ENCODE data around the gene CAPN5. TPM values are rescaled to one million over a fixed set of nuclear protein-coding genes. Genes with fewer than 3 reads are reported as not detected.

The CAPN5 gene
- total and polyA plus RNA-seq, 4 donors: 10.7 to 43.1 (median 28.2) TPM

- H3K4me1 ChIP-seq (ENCODE audit: control insufficient read depth, insufficient read depth, low read length): no peaks in the 10 kb centered on the region
- H3K36me3 ChIP-seq (ENCODE audit: control insufficient read depth, insufficient read depth, low read length): no peaks in the 10 kb centered on the region
- no peak for DNase-seq (ENCODE audit: low read depth in 4 of 6, low spot score in 6 of 6)
- H3K27ac ChIP-seq (ENCODE audit: low read depth, low read length): no peak overlapping the region
- H3K4me3 ChIP-seq (ENCODE audit: low read depth, low read length): no peak overlapping the region
- 77% methylated on average over 12 of the region's 12 CpGs for WGBS (ENCODE audit: insufficient coverage)
- H3K9me3 ChIP-seq (ENCODE audit: control insufficient read depth, insufficient read depth, low read length): no peaks in the 10 kb centered on the region
- peaks cover 3% of the 10 kb centered on the region for H3K27me3 ChIP-seq (ENCODE audit: control insufficient read depth, insufficient read depth, low read length)
These were observed 35.8 kb upstream of the CAPN5 start for GRCh38 chr11:77030834-77031414.

DNA sequence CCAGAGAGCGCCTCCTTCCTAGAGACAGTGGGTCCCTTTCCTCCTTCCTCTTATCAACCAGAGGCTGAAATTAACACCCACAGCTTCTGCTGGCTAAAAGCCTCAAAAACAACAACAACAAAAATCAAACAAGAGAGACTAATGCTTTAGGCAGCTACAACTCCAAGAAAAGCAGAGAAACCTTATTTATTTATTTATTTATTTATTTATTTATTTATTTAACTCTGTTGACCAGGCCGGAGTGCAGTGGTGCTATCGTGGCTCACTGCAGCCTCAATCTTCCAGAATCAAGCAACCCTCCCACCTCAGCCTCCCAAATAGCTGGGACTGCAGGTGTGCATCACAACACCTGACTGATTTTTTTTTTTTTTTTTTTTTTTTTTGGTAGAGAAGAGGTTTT is 35.2 kb upstream of the CAPN5 start:
- WGBS (ENCODE audit: insufficient coverage): no CpG with 5 or more reads among the region's 3 CpGs
- H3K4me3 ChIP-seq (ENCODE audit: low read depth, low read length): no peak overlapping the region
- H3K27me3 ChIP-seq (ENCODE audit: control insufficient read depth, insufficient read depth, low read length): peaks cover 3% of the 10 kb centered on the region

GRCh38 chr11:77035039-77035438 is 31.7 kb upstream of the CAPN5 start:
- H3K27me3 ChIP-seq (ENCODE audit: control insufficient read depth, insufficient read depth, low read length): peaks cover 11% of the 10 kb centered on the region
- no peak overlapping the region for H3K4me3 ChIP-seq (ENCODE audit: low read depth, low read length)
- peaks cover 5% of the 10 kb centered on the region for H3K4me1 ChIP-seq (ENCODE audit: control insufficient read depth, insufficient read depth, low read length)
- H3K36me3 ChIP-seq (ENCODE audit: control insufficient read depth, insufficient read depth, low read length): no peaks in the 10 kb centered on the region
- 86% methylated on average over 2 of the region's 2 CpGs for WGBS (ENCODE audit: insufficient coverage)
- no peaks in the 10 kb centered on the region for H3K9me3 ChIP-seq (ENCODE audit: control insufficient read depth, insufficient read depth, low read length)
- H3K27ac ChIP-seq (ENCODE audit: low read depth, low read length): no peak overlapping the region
- DNase-seq (ENCODE audit: low read depth in 4 of 6, low spot score in 6 of 6): no peak

More for the DNA sequence above, 35.2 kb upstream of the CAPN5 start:
- DNase-seq (ENCODE audit: low read depth in 4 of 6, low spot score in 6 of 6): no peak
- Histone ChIP-seq H3K4me1 (ENCODE audit: control insufficient read depth, insufficient read depth, low read length) (no peaks in the 10 kb centered on the region), H3K9me3 (ENCODE audit: control insufficient read depth, insufficient read depth, low read length) (no peaks in the 10 kb centered on the region), H3K36me3 (ENCODE audit: control insufficient read depth, insufficient read depth, low read length) (no peaks in the 10 kb centered on the region), H3K27ac (ENCODE audit: low read depth, low read length) (no peak overlapping the region)

DNA sequence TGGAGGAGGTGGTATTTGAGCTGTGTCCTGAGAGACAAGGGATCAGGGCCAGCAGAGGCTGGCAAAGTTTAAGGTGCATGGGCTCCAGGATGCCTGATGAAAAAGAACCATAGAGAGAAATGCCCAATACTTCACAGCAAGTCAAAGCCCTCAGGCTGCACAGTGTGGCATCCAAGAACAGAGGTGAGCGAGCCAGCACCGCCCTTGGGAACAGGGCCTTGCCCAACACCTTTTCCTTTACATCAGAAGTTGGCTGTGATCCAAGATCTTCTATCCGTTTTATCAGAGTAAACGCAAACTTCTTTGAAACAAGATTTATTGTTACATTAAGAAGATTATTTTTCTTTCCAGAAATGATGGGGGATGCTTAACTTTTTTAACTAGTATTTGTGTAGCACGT is 31.2 kb upstream of the CAPN5 start:
- Histone ChIP-seq H3K4me1 (ENCODE audit: control insufficient read depth, insufficient read depth, low read length) (peaks cover 6% of the 10 kb centered on the region), H3K9me3 (ENCODE audit: control insufficient read depth, insufficient read depth, low read length) (no peaks in the 10 kb centered on the region), H3K27ac (ENCODE audit: low read depth, low read length) (no peak overlapping the region), H3K4me3 (ENCODE audit: low read depth, low read length) (no peak overlapping the region), H3K36me3 (ENCODE audit: control insufficient read depth, insufficient read depth, low read length) (no peaks in the 10 kb centered on the region), H3K27me3 (ENCODE audit: control insufficient read depth, insufficient read depth, low read length) (peaks cover 15% of the 10 kb centered on the region)
- DNase-seq (ENCODE audit: low read depth in 4 of 6, low spot score in 6 of 6): no peak
- WGBS (ENCODE audit: insufficient coverage): 92% methylated on average over 2 of the region's 5 CpGs

GRCh38 chr11:77036398-77036797 is 30.4 kb upstream of the CAPN5 start:
- H3K27ac ChIP-seq (ENCODE audit: low read depth, low read length): no peak overlapping the region
- DNase-seq (ENCODE audit: low read depth in 4 of 6, low spot score in 6 of 6): no peak
- peaks cover 19% of the 10 kb centered on the region for H3K27me3 ChIP-seq (ENCODE audit: control insufficient read depth, insufficient read depth, low read length)
- no peaks in the 10 kb centered on the region for H3K9me3 ChIP-seq (ENCODE audit: control insufficient read depth, insufficient read depth, low read length)
- H3K4me3 ChIP-seq (ENCODE audit: low read depth, low read length): no peak overlapping the region
- H3K4me1 ChIP-seq (ENCODE audit: control insufficient read depth, insufficient read depth, low read length): peaks cover 6% of the 10 kb centered on the region
- WGBS (ENCODE audit: insufficient coverage): 70% methylated on average over 2 of the region's 5 CpGs
- no peaks in the 10 kb centered on the region for H3K36me3 ChIP-seq (ENCODE audit: control insufficient read depth, insufficient read depth, low read length)

DNA sequence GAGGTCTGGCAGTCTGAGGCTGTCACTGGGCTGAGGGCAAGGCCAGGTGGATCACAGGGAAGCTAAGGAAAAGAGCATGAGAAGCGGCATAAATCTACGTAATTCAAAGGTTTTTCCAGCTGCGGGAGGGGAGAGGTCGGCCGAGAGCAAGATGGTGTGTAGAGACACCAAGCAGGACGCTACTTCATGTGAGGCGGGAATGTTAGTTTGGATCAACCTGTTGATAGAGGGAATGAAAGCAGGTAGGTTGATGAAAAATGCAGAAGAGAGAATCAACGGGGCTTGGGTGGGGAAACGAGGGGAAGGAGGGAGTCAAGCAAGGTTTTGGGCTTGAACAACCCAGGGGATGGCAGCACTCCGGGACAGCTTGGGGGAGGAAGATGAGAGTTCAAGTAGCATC is 29.7 kb upstream of the CAPN5 start:
- no peaks in the 10 kb centered on the region for H3K9me3 ChIP-seq (ENCODE audit: control insufficient read depth, insufficient read depth, low read length)
- H3K4me1 ChIP-seq (ENCODE audit: control insufficient read depth, insufficient read depth, low read length): peaks cover 6% of the 10 kb centered on the region
- H3K27me3 ChIP-seq (ENCODE audit: control insufficient read depth, insufficient read depth, low read length): peaks cover 19% of the 10 kb centered on the region
- H3K27ac ChIP-seq (ENCODE audit: low read depth, low read length): no peak overlapping the region
- H3K36me3 ChIP-seq (ENCODE audit: control insufficient read depth, insufficient read depth, low read length): no peaks in the 10 kb centered on the region
- H3K4me3 ChIP-seq (ENCODE audit: low read depth, low read length): no peak overlapping the region
- WGBS (ENCODE audit: insufficient coverage): 79% methylated on average over 10 of the region's 10 CpGs
- no peak for DNase-seq (ENCODE audit: low read depth in 4 of 6, low spot score in 6 of 6)

DNA sequence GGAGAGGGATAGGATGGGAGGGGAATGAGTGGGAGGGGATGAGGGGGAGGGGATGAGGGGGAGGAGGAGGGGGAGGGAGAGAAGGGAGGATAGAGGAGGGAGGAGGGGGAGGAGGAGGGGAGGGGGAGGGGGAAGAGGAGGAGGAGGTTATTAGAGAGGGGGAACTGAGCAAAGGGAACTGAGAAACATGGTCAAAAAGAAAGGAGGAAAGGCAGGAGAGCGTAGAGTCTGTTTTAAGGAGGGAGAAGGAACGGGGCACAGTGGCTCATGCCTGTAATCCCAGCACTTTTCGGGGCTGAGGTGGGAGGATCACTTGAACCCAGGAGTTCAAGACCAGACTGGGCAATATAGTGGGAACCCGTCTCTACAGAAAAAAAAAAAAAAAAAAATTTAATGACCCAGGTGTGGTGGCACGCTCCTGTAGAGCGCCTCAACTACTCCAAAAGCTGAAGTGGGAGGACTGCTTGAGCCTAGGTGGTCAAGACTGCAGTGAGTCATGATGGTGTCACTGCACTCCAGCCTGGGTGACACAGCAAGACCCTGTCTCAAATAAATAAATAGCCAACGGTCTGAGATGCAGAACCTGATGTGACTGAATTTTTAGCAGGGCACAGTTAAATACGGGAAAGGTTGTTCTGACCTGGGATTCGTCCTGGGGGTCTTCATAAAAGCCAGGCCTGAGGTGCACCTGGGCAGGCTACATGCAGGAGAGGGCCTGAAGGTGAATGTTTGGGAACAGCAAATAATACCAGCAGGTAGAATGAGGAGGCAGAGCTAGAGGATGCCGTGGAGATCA is 28.5 kb upstream of the CAPN5 start:
- no peak overlapping the region for H3K27ac ChIP-seq (ENCODE audit: low read depth, low read length)
- peaks cover 6% of the 10 kb centered on the region for H3K4me1 ChIP-seq (ENCODE audit: control insufficient read depth, insufficient read depth, low read length)
- no peak overlapping the region for H3K4me3 ChIP-seq (ENCODE audit: low read depth, low read length)
- H3K9me3 ChIP-seq (ENCODE audit: control insufficient read depth, insufficient read depth, low read length): no peaks in the 10 kb centered on the region
- H3K27me3 ChIP-seq (ENCODE audit: control insufficient read depth, insufficient read depth, low read length): peaks cover 19% of the 10 kb centered on the region
- H3K36me3 ChIP-seq (ENCODE audit: control insufficient read depth, insufficient read depth, low read length): no peaks in the 10 kb centered on the region
- DNase-seq (ENCODE audit: low read depth in 4 of 6, low spot score in 6 of 6): no peak
- WGBS (ENCODE audit: insufficient coverage): 84% methylated on average over 9 of the region's 10 CpGs

GRCh38 chr11:77038825-77039326 is 27.9 kb upstream of the CAPN5 start:
- Histone ChIP-seq H3K9me3 (ENCODE audit: control insufficient read depth, insufficient read depth, low read length) (no peaks in the 10 kb centered on the region), H3K27me3 (ENCODE audit: control insufficient read depth, insufficient read depth, low read length) (peaks cover 19% of the 10 kb centered on the region), H3K4me1 (ENCODE audit: control insufficient read depth, insufficient read depth, low read length) (peaks cover 6% of the 10 kb centered on the region), H3K4me3 (ENCODE audit: low read depth, low read length) (no peak overlapping the region), H3K27ac (ENCODE audit: low read depth, low read length) (no peak overlapping the region), H3K36me3 (ENCODE audit: control insufficient read depth, insufficient read depth, low read length) (no peaks in the 10 kb centered on the region)
- no peak for DNase-seq (ENCODE audit: low read depth in 4 of 6, low spot score in 6 of 6)
- 91% methylated on average over 15 of the region's 16 CpGs for WGBS (ENCODE audit: insufficient coverage)

GRCh38 chr11:77039491-77040400 is 27.0 kb upstream of the CAPN5 start:
- Histone ChIP-seq H3K27me3 (ENCODE audit: control insufficient read depth, insufficient read depth, low read length) (peaks cover 21% of the 10 kb centered on the region), H3K27ac (ENCODE audit: low read depth, low read length) (no peak overlapping the region), H3K9me3 (ENCODE audit: control insufficient read depth, insufficient read depth, low read length) (no peaks in the 10 kb centered on the region), H3K36me3 (ENCODE audit: control insufficient read depth, insufficient read depth, low read length) (no peaks in the 10 kb centered on the region), H3K4me3 (ENCODE audit: low read depth, low read length) (no peak overlapping the region), H3K4me1 (ENCODE audit: control insufficient read depth, insufficient read depth, low read length) (peaks cover 6% of the 10 kb centered on the region)
- DNase-seq (ENCODE audit: low read depth in 4 of 6, low spot score in 6 of 6): peak in 2 of 6 donors; percentile 62 to 70
- WGBS (ENCODE audit: insufficient coverage): 9% methylated on average over 109 of the region's 109 CpGs

Measured in spinal cord (tissue), 10 donors.